Astrocyte (in vitro differentiated cells and primary cell): ENCODE results near the gene HAVCR2.

Experiments used
- CTCF ChIP-seq: IDR thresholded peaks from 2 replicates; pipeline ENCODE4 v1.5.1; 2011; ENCODE audit warnings: low read depth, mild to moderate bottlenecking, inconsistent platforms, low read length, moderate library complexity; ENCODE audit not compliant: insufficient read depth
- EZH2 ChIP-seq: IDR thresholded peaks from 2 replicates; pipeline ENCODE4 v1.6.1; 2012; ENCODE audit warnings: mild to moderate bottlenecking, low read length, inconsistent platforms; ENCODE audit not compliant: insufficient read depth

GRCh38 chr5:157085930-157086329 lies 22.9 kb downstream of the HAVCR2 start:
- TF ChIP-seq CTCF = no peak
- TF ChIP-seq EZH2 = no peak
